Forelimb muscle (tissue), 1 donor: ENCODE measurements around the gene SNRPB. TPM values are rescaled to one million over a fixed set of nuclear protein-coding genes. Genes with fewer than 3 reads are reported as not detected.

ENCODE experiments used
- DNase-seq: peaks from one replicate; pipeline ENCODE4 v3.0.0-alpha.2; 2013; ENCODE audit warnings: low read depth
- polyA plus RNA-seq: library from polyadenylated mRNA; unstranded; fragments of 120-200 nt; gene quantifications from one replicate; pipeline ENCODE4 v1.2.1, GENCODE V29; 2013; ENCODE audit not compliant: insufficient read length

SNRPB gene
- polyA plus RNA-seq, 1 donor: 86.8 TPM

DNA sequence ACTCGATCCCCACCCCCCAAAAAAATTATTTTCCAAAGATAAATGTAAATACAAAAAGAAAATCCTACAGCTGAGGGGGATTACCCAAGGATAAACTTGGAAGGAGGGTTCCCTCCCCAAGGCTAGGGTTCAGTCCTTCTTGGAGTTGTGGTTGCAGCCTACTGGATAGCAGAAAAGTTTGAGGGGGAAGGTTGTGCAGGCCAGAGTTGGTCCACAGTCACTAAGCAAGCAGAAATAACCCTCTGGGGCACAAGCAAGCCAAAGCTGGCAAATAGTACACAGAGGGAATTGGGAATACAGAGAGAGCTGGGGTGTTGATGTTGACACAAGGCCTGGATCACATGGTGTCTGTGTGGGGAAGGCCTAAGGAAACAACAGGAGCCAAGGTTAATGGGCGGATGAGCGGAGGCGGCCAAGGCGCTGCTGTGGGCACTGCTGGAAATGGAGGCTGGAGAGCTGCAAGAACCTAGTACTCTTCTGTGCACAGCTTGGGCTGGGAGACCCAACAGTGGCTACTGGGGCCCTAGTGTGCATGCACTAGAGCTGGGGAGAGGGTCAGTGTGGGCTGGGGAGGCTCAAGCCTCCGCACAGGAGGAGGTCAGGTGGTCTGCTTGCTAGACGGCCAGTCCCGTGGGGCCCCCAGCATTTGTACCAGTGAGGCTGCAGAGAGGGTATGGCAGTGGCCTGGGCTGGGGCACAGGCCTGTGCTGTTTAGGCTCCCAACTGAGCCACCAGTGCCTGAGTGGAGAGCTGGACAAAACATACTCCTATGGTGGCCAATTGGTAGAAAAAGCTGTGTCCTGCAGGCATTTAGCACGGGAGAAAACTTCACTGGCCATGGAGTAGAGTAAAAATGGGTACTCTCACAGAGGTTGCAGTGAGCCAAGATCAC lies 5.5 kb upstream of the SNRPB start:
- no peak for DNase-seq

GRCh38 chr20:2473516-2473915 lies 2.9 kb upstream of the SNRPB start:
- no peak for DNase-seq

GRCh38 chr20:2469991-2470422 lies 582 bp downstream of the SNRPB start:
- DNase-seq: peak; percentile 13

- DNase-seq: no peak
Observed at GRCh38 chr20:2468581-2469407, 1.8 kb downstream of the SNRPB start.

- no peak for DNase-seq
Observed at GRCh38 chr20:2467412-2467811, 3.2 kb downstream of the SNRPB start.

GRCh38 chr20:2465100-2465499 lies 5.5 kb downstream of the SNRPB start:
- no peak for DNase-seq

DNA sequence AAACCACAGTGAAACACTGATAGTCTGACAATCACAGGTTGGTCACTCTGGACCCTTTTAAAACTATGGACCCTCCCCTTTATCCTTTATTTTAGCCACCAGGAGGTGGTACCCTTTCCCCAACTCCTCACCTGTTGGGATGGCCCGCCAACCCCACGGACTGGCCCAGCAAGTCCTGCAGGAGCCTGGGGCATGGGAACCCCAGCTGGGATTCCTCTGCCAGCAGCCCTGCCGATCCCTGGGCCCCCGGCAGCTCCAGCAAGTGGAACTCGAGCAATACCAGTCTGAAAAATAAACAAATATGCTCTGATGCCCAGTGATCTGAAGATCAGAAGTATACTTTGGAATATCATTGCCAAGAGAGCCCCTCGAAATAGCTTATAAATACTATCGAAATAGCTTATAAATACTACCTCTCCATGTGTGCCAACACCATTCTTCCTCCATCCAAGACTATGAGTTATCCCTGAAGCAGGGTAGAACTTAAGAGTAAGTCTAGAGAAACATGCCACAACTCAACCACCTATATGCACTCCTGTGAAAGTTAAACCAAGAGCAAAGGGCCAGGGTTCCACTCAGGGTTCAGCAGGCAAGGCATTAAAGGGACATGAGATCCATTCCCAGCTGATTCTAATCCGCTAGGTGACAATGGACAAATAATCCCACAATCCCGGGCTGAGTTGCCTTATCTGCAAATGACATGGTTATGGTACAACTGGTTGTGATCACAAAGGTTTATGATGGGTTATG lies 6.8 kb downstream of the SNRPB start:
- DNase-seq: no peak

- no peak for DNase-seq
Observed at GRCh38 chr20:2462484-2462883, 8.1 kb downstream of the SNRPB start.

DNA sequence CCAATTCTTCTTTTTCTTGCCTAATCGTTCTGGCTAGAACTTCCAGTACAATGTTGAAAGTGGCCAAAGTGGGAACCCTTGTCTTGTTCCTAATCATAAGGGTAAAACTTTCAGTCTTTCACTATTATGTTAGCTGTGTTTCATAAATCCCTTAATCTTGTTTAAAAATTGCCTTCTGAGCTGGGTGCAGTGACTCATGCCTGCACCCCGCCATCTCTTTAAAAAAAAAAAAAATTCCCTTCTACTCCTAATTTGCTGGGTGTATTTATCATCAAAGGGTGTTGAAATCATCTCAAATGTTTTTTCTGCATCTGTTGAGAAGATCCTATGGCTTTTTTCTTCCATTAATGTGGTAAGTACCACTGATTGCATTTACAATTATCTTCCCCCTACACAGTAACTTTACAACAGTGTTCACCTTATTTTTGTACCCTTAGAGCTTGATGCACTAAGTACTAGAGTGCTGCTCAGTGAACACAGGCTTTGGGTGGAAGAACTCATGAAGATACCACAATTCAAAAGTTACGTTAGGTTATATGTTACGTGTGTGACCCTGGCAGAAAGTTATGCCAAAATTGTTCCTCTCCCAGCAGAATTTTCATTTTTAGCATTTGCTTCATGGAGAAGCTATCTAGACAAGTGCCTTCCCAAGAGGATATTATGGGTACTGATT lies 9.7 kb downstream of the SNRPB start:
- DNase-seq: no peak

- DNase-seq: no peak
Observed at GRCh38 chr20:2459981-2460751, 10.4 kb downstream of the SNRPB start.

DNA sequence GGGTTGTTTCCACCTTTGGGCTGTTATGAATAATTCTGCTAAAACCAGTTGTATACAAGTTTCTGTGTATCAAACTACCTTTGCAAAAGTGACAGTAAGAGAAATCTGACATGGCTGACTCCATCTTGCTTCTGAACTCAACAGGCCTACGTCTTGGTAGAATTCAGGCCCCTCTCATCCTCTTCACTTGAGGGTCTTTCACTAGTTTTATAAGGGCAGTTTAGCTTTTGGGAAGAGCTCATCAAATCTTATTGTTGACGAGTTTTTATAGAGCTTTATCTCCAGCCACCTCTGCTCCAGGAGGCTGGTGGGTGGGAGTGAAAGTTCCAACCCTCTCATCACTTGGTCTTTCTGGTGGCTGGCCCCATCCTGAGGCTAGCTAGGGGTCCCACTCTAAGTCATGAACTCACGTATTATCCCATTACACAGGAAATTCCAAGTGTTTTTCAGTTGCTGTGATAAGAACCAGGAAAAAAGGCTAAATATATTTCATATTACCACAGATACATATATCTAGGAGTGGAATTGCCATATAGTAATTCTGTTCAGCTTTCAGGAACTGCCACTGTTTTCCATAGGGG lies 11.6 kb downstream of the SNRPB start:
- no peak for DNase-seq

GRCh38 chr20:2455771-2456497 lies 14.7 kb downstream of the SNRPB start:
- DNase-seq: no peak

DNA sequence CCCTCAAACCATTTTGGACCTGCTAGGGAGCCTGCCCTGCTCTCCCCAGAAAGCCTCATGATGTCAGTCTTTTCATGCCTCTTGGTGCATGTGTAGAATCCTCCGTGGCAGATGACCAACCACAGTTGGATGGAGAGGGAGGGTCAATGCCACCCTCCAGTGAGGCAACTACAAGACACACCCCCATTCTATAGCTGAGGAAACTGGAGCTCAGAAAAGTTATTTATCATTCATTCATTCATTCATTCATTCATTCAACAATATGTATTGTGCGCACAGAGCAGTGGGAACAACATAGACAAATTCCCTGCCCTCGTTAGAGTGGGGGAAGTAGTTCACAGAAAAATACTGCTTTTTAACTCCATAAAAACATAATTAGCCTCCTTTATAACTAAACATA lies 16.8 kb downstream of the SNRPB start:
- DNase-seq: no peak

GRCh38 chr20:2451939-2452732 lies 18.5 kb downstream of the SNRPB start:
- peak; percentile 24 for DNase-seq

DNA sequence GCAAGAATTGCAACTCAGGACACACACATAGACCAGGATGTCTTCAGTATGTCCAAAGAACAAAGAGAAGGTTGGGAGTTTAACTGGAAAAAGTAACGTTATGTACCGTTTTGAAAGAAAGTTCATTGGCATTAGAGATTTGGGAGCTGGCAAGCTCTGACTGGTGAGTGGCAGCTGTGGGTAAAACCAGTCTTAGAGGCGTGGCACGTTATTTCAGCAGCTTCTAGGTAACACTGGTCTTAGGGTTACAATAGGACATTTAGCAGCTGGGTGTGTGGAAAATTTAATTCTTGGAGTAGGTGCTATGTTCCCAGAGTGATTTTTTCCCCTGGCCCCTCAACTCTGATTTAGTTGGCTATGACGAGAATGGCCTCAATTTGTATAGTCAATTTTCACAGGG lies 19.2 kb downstream of the SNRPB start:
- no peak for DNase-seq

DNA sequence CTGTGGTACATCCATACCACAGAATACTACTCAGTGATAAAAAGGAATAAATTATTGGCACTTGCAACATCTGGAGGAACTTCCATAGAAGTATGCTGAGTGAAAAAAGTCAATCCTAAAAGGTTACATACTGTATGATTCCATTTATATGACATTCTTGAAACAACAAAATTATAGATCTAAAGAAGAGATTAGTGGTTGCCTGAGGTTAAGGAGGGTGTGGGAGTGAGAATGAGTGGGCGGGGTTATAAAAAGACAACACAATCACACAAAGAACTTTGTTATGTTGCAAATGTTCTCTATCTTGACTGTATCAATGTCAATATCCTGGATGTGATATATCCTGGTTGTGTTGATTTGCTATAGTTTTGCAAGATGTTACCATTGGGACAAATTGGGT lies 21.2 kb downstream of the SNRPB start:
- DNase-seq: no peak

DNA sequence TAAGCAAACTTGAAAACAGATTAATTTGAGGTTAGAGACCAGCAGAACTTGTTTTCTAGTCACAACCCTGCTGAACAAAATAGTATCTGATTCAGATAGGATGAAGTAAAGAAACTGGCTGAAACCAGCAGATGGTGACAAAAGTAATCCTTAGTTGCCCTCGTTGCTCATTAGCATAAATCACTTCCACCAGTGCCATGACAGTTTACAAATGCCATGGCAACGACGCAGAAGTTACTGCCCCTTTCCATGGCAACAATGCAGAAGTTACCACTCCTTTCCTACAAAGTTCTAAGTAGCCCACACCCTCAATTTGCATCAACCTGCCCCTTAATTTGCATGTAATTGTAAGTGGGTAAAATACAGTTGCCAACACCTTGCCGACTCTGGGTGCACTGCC lies 23.7 kb downstream of the SNRPB start:
- no peak for DNase-seq

DNA sequence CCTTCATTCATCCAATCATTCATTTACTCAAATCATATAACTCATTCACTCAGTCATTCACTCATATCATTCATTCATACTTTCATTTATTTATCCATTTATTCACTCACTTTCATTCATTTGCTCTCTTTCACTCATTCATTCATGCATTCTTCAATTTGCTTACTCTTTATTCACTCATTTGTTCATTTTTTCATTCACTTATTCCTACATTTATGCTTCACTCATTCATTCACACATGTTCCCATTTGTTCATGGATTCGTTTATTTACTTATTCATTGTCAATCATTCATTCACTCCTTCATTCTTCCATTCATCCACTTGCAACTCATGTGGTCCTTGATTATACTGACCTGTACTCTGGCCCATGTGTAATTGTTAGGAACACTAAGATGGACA lies 39.4 kb downstream of the SNRPB start:
- no peak for DNase-seq

DNA sequence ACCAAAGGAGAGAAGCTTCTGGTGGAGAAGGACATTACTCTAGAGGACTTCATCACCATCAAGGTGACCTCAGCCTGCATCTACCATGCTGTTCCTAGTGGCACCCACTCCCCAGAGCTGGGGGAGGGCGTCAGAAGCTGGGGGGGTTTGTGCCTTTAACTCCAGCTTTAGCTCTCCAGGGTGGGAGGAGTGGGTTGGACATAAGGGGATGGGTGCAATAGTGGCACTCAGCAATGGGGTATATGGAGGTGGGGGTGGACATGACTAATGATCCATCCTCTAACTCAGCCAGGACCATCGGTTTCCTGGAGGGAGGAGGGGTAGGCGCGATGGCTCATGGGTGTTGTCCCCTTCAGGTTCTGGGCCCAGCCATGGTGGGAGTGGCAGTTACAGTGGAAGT lies 40.1 kb downstream of the SNRPB start:
- no peak for DNase-seq
